K562 (cell line): ENCODE measurements around the gene GEN1. TPM values are rescaled to one million over a fixed set of nuclear protein-coding genes. Genes with fewer than 3 reads are reported as not detected.

Experiments used
- ATAC-seq: fragments of 200-7000 bp; cut with Tn5 transposase; 3 replicates; pipeline ENCODE4 v1.9.1; 2020; ENCODE audit warnings: moderate library complexity
- BruUV-seq: library from RNA; stranded (reverse); fragments of 400-500 nt; replicated peaks from 2 replicates; lab custom pipeline; 2021; lab: Mats Ljungman, UMichigan
- CTCF ChIA-PET: fragments of 300-600 bp; formaldehyde crosslinking; extraction: SDS; loops from one replicate; lab custom pipeline; 2021; ENCODE audit warnings: low intra/inter-chr PET ratio; lab: Yijun Ruan, JAX
- POLR2A ChIA-PET: fragments of 300-600, 350-650 bp; sonication (Branson Sonifier 250); formaldehyde crosslinking; extraction: SDS; loops from one replicate; lab custom pipeline; 2021; ENCODE audit warnings: antibody characterized with exemption, inconsistent platforms; lab: Yijun Ruan, JAX
- DNase-seq, 4 experiments: peaks; one replicate each; pipeline versions ENCODE4 v3.0.0 to v3.0.0-alpha.2; 2011 to 2018; ENCODE audit warnings: low spot score in 3 of 4, mixed read lengths in 3 of 4; ENCODE audit errors: extremely low read depth in 1 of 4
- FAIRE-seq: peaks from 2 replicates; lab custom pipeline; 2011; peaks lifted over from hg19 to GRCh38; lab: Jason Lieb, UNC
- H2AFZ ChIP-seq: 2 replicates; pipeline ENCODE4 v1.6.0; 2011; ENCODE audit warnings: low read depth, low read length, control low read depth, inconsistent platforms
- H3K27ac ChIP-seq: fragments of 200-600 bp; 3 replicates; pipeline ENCODE4 v1.8.0; 2011; ENCODE audit warnings: low read depth, mild to moderate bottlenecking, control low read depth, inconsistent platforms, low read length, moderate library complexity, mixed read lengths; ENCODE audit errors: extremely low read depth
- H3K27me3 ChIP-seq, 2 experiments: fragments of 300-600 bp in 1 of 2; 2 replicates in 1 of 2; 3 replicates in 1 of 2; pipeline versions ENCODE4 v1.6.0 to v1.8.0; 2011; ENCODE audit warnings: inconsistent platforms in 2 of 2, low read length in 2 of 2, mild to moderate bottlenecking in 1 of 2, mixed read lengths in 1 of 2, moderate library complexity in 1 of 2; ENCODE audit not compliant: control insufficient read depth in 2 of 2, insufficient read depth in 2 of 2
- H3K36me3 ChIP-seq: fragments of 300-600 bp; 3 replicates; pipeline ENCODE4 v1.8.0; 2011; ENCODE audit warnings: mild to moderate bottlenecking, low read length, inconsistent platforms; ENCODE audit not compliant: control insufficient read depth, insufficient read depth
- H3K4me1 ChIP-seq, 2 experiments: fragments of 200-600 bp in 1 of 2; replicated peaks in 1 of 2; 2 replicates in 1 of 2; 3 replicates in 1 of 2; pipeline versions ENCODE4 v1.5.1 to v1.8.0; 2011; ENCODE audit warnings: inconsistent platforms in 2 of 2, low read length in 2 of 2, mild to moderate bottlenecking in 1 of 2, mixed read lengths in 1 of 2, moderate library complexity in 1 of 2; ENCODE audit not compliant: control insufficient read depth in 2 of 2, insufficient read depth in 2 of 2
- H3K4me2 ChIP-seq: 2 replicates; pipeline ENCODE4 v1.6.1; 2011; ENCODE audit warnings: low read length, control low read depth, inconsistent platforms, mixed read lengths; ENCODE audit not compliant: insufficient read depth
- H3K4me3 ChIP-seq: fragments of 200-600 bp; sonication (generic), shearing (Covaris generic); 2 replicates; pipeline ENCODE4 v1.5.1; 2016; ENCODE audit warnings: control low read depth, inconsistent platforms
- H3K79me2 ChIP-seq: fragments of 200-600 bp; 3 replicates; pipeline ENCODE4 v1.8.0; 2011; ENCODE audit warnings: low read length, inconsistent platforms; ENCODE audit not compliant: control insufficient read depth, insufficient read depth
- H3K9ac ChIP-seq, 2 experiments: 2 replicates each; pipeline versions ENCODE4 v1.6.0 to v1.6.1; 2011; ENCODE audit warnings: low read depth in 2 of 2, low read length in 2 of 2, control low read depth in 1 of 2, inconsistent platforms in 1 of 2, mild to moderate bottlenecking in 1 of 2, mixed read lengths in 1 of 2; ENCODE audit not compliant: insufficient read depth in 1 of 2
- H3K9me1 ChIP-seq: one replicate; pipeline ENCODE4 v1.6.0; 2011; ENCODE audit warnings: inconsistent platforms, mild to moderate bottlenecking, low read length, moderate library complexity; ENCODE audit not compliant: control insufficient read depth, insufficient read depth
- H3K9me3 ChIP-seq: replicated peaks from 2 replicates; pipeline ENCODE4 v1.5.1; 2011; ENCODE audit warnings: low read depth, low read length, inconsistent platforms; ENCODE audit not compliant: control insufficient read depth, insufficient read depth
- H4K20me1 ChIP-seq: replicated peaks from 2 replicates; pipeline ENCODE4 v1.6.1; 2011; ENCODE audit warnings: low read length, inconsistent platforms, mixed read lengths; ENCODE audit not compliant: control insufficient read depth, insufficient read depth
- BRD9 ChIP-seq: fragments of 450-650 bp; IDR thresholded peaks from 2 replicates; pipeline ENCODE4 v1.6.1; 2018; ENCODE audit warnings: low read depth; ENCODE audit not compliant: partially characterized antibody
- CHD2 ChIP-seq: IDR thresholded peaks from 2 replicates; pipeline ENCODE4 v1.6.1; 2011; ENCODE audit warnings: low read depth, low read length
- COPS2 ChIP-seq: fragments of 450-650 bp; conservative IDR thresholded peaks from 2 replicates; pipeline ENCODE4 v1.6.1; 2016; ENCODE audit warnings: mild to moderate bottlenecking, moderate library complexity
- EP400 ChIP-seq: fragments of 450-650 bp; IDR thresholded peaks from 2 replicates; pipeline ENCODE4 v1.6.1; 2017; ENCODE audit warnings: antibody characterized with exemption, mild to moderate bottlenecking, moderate library complexity
- GABPA ChIP-seq: fragments of 200-800 bp; sonication (Bioruptor generic); conservative IDR thresholded peaks from 2 replicates; pipeline ENCODE4 v1.6.1; 2016; ENCODE audit warnings: low read depth, missing genetic modification characterization, missing compliant biosample characterization
- GATA2 ChIP-seq: sonication (generic); formaldehyde crosslinking; IDR thresholded peaks from 2 replicates; pipeline ENCODE4 v1.4.0; 2020; ENCODE audit warnings: mild to moderate bottlenecking, missing genetic modification reagents
- HIVEP1 ChIP-seq: fragments of 250-450 bp; sonication (Bioruptor Pico); IDR thresholded peaks from 2 replicates; pipeline ENCODE4 v1.4.0; 2020; ENCODE audit warnings: mild to moderate bottlenecking
- HNRNPLL ChIP-seq: fragments of 200-400 bp; formaldehyde crosslinking; IDR thresholded peaks from 2 replicates; pipeline ENCODE4 v1.6.1; 2017; ENCODE audit warnings: low read length, low read depth, mild to moderate bottlenecking; ENCODE audit not compliant: poor library complexity, severe bottlenecking
- KLF10 ChIP-seq: fragments of 250-450 bp; sonication (Bioruptor Pico); IDR thresholded peaks from 2 replicates; pipeline ENCODE4 v1.6.1; 2021; ENCODE audit warnings: matching md5 sums
- MCM7 ChIP-seq, 2 experiments: fragments of 450-650 bp; IDR thresholded peaks; 2 replicates each; pipeline ENCODE4 v1.6.1; 2016 to 2018
- MTA1 ChIP-seq: fragments of 450-650 bp; IDR thresholded peaks from 2 replicates; pipeline ENCODE4 v1.6.1; 2017; ENCODE audit warnings: borderline replicate concordance
- NRF1 ChIP-seq, 2 experiments: fragments of 450-650 bp; IDR thresholded peaks in 1 of 2; conservative IDR thresholded peaks in 1 of 2; 2 replicates each; pipeline ENCODE4 v1.6.1; 2014; ENCODE audit warnings: mild to moderate bottlenecking in 2 of 2
- OTX1 ChIP-seq: fragments of 450-650 bp; formaldehyde crosslinking; IDR thresholded peaks from 2 replicates; pipeline ENCODE4 v1.4.0; 2022; ENCODE audit warnings: mild to moderate bottlenecking
- TEAD1 ChIP-seq, 2 experiments: fragments of 450-650 bp in 1 of 2; sonication (generic) in 1 of 2; formaldehyde crosslinking; IDR thresholded peaks; 2 replicates each; pipeline versions ENCODE4 v1.4.0 to v1.8.0; 2020 to 2022; ENCODE audit warnings: mild to moderate bottlenecking in 2 of 2, missing genetic modification reagents in 1 of 2
- ZBTB8A ChIP-seq: fragments of 450-650 bp; IDR thresholded peaks from 2 replicates; pipeline ENCODE4 v1.6.1; 2018; ENCODE audit warnings: mild to moderate bottlenecking, moderate library complexity; ENCODE audit not compliant: partially characterized antibody
- ZC3H11A ChIP-seq: IDR thresholded peaks from 2 replicates; pipeline ENCODE4 v1.6.1; 2012; ENCODE audit warnings: low read depth, low read length, improper control_type of control experiment
- ZNF282 ChIP-seq: sonication (generic); formaldehyde crosslinking; IDR thresholded peaks from 2 replicates; pipeline ENCODE4 v1.8.1; 2023; ENCODE audit warnings: missing genetic modification reagents
- ZNF3 ChIP-seq: fragments of 250-450 bp; sonication (Bioruptor Pico); IDR thresholded peaks from 2 replicates; pipeline ENCODE4 v1.5.0; 2021; ENCODE audit warnings: mild to moderate bottlenecking, moderate library complexity
- WGBS: fragments of 100-300 bp; shearing (Covaris generic); methylation state at CpG from one replicate; pipeline ENCODE4 v1.1.6; 2016; ENCODE audit warnings: low coverage, mixed read lengths; ENCODE audit not compliant: insufficient coverage; ENCODE audit errors: missing lambda C conversion rate; 5-methylcytosine and 5-hydroxymethylcytosine counted together
- in situ Hi-C: fragments of 300-500 bp; cut with MboI; formaldehyde crosslinking; loops from 4 replicates; pipeline ENCODE4 v1.15.0; 2018; ENCODE audit warnings: inconsistent platforms, mixed read lengths
- intact Hi-C: fragments of 100-400 bp; cut with micrococcal nuclease; formaldehyde crosslinking; loops from 2 replicates; pipeline ENCODE4 v1.14.2; 2022
- polyA plus RNA-seq, 8 experiments: library from polyadenylated mRNA; depleted of rRNA in 4 of 8; stranded (reverse) in 5 of 8; unstranded in 3 of 8; fragments of >200 nt; fragmentation: Nextera tagmentation in 2 of 8; fragmentation: Illumina TruSeq in 1 of 8; extraction: Ambion mirVana in 2 of 8; extraction: Trizol in 1 of 8; gene quantifications; 2 replicates each; pipeline versions ENCODE4 v1.2.1 to v1.2.3, GENCODE V29; 2011 to 2014; ENCODE audit warnings: inconsistent platforms in 1 of 8, missing spikeins in 1 of 8
- total RNA-seq, 7 experiments: library from RNA; depleted of rRNA in 6 of 7; stranded (reverse); fragments of >200 nt in 6 of 7; fragmentation: Illumina TruSeq in 2 of 7; extraction: Trizol in 2 of 7; gene quantifications; 2 replicates each; pipeline versions ENCODE4 v1.2.1 to v1.2.3, GENCODE V29; 2011 to 2021; ENCODE audit warnings: low replicate concordance in 1 of 7
- TF ChIP-seq, protein P1 (sequence below): fragments of 450-650 bp; formaldehyde crosslinking; IDR thresholded peaks from 2 replicates; pipeline ENCODE4 v1.4.0; 2020; ENCODE audit warnings: mild to moderate bottlenecking, mixed read lengths
- TF ChIP-seq, protein P2 (sequence below): IDR thresholded peaks from 2 replicates; pipeline ENCODE4 v1.6.1; 2012; ENCODE audit warnings: low read depth, low read length, improper control_type of control experiment, borderline replicate concordance

GEN1 gene
- total and polyA plus RNA-seq, 9 of the 15 experiments (the other 6 are each of a cell fraction or from before 2014, with no cell fraction given), result 8.6 to 39.7 (median 24.5) TPM

GRCh38 chr2:17800693-17801458 lies 46.9 kb downstream of the GEN1 start:
- ChIA-PET POLR2A (interaction anchor here (1.1 kb wide), 1 partner anchor 21 kb away, joined by 3 read pairs; no protein-coding TSS in a partner anchor), CTCF (no interaction called here)
- Histone ChIP-seq H3K9ac (no peak overlapping the region), H3K9me1 (no peaks in the 10 kb centered on the region), H3K9me3 (no peaks in the 10 kb centered on the region), H3K36me3 (no peaks in the 10 kb centered on the region), H2AFZ (no peak overlapping the region), H3K79me2 (no peaks in the 10 kb centered on the region), H4K20me1 (no peaks in the 10 kb centered on the region), H3K4me1 (no peaks in the 10 kb centered on the region), H3K27me3 (peaks cover 9 to 21% of the 10 kb centered on the region in 2 experiments; a peak in 3 of 5 replicates), H3K4me3 (no peak overlapping the region), H3K4me2 (no peak overlapping the region), H3K27ac (no peak overlapping the region)
- in situ Hi-C loops, result no loop called here
- ATAC-seq (no peak), FAIRE-seq (no peak), DNase-seq (no peak)
- no peak for TF ChIP-seq COPS2
- TF ChIP-seq MTA1, result no peak
- TF ChIP-seq MCM7 (IDR thresholded peaks at IDR 0.05), result no peak
- no peak for TF ChIP-seq GATA2 (CRISPR knock-in tag)
- TF ChIP-seq ZNF282 (CRISPR knock-in tag), result no peak
- no peak for TF ChIP-seq ZC3H11A
- TF ChIP-seq TEAD1 (CRISPR knock-in tag; IDR thresholded peaks at IDR 0.05), result no peak
- no peak for TF ChIP-seq ZBTB8A
- TF ChIP-seq HIVEP1 (CRISPR knock-in tag), result no peak
- TF ChIP-seq EP400, result no peak
- TF ChIP-seq KLF10, result no peak
- TF ChIP-seq HNRNPLL, result no peak
- no peak for TF ChIP-seq NRF1 (conservative IDR thresholded peaks at IDR 0.05 in 1 of 2, IDR thresholded peaks at IDR 0.05 in 1 of 2)
- TF ChIP-seq CHD2, result no peak
- TF ChIP-seq OTX1 (CRISPR knock-in tag), result no peak
- no peak for TF ChIP-seq ZNF3
- TF ChIP-seq, protein P1, sequence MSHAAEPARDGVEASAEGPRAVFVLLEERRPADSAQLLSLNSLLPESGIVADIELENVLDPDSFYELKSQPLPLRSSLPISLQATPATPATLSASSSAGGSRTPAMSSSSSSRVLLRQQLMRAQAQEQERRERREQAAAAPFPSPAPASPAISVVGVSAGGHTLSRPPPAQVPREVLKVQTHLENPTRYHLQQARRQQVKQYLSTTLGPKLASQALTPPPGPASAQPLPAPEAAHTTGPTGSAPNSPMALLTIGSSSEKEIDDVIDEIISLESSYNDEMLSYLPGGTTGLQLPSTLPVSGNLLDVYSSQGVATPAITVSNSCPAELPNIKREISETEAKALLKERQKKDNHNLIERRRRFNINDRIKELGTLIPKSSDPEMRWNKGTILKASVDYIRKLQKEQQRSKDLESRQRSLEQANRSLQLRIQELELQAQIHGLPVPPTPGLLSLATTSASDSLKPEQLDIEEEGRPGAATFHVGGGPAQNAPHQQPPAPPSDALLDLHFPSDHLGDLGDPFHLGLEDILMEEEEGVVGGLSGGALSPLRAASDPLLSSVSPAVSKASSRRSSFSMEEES, result no peak
- TF ChIP-seq BRD9, result no peak
- TF ChIP-seq, protein P2, sequence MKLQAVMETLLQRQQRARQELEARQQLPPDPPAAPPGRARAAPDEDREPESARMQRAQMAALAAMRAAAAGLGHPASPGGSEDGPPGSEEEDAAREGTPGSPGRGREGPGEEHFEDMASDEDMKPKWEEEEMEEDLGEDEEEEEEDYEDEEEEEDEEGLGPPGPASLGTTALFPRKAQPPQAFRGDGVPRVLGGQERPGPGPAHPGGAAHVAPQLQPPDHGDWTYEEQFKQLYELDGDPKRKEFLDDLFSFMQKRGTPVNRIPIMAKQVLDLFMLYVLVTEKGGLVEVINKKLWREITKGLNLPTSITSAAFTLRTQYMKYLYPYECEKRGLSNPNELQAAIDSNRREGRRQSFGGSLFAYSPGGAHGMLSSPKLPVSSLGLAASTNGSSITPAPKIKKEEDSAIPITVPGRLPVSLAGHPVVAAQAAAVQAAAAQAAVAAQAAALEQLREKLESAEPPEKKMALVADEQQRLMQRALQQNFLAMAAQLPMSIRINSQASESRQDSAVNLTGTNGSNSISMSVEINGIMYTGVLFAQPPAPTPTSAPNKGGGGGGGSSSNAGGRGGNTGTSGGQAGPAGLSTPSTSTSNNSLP, result no peak
- TF ChIP-seq GABPA (tag), result no peak
- intact Hi-C loops, result no loop called here
- WGBS, result 0% methylated on average over 1 of the region's 1 CpG
- BruUV-seq, result no TSS peak
